A673 (cell line): ENCODE measurements around the gene WDR37.

Experiments
- EZH2 ChIP-seq: fragments of 200-600 bp; sonication (generic); IDR thresholded peaks from 2 replicates; pipeline ENCODE4 v1.6.1; 2017; ENCODE audit warnings: borderline replicate concordance, low read depth, mild to moderate bottlenecking, mixed read lengths, antibody characterized with exemption, low read length; ENCODE audit not compliant: poor library complexity, severe bottlenecking
- TF ChIP-seq, protein P1 (sequence below): fragments of 300-800, 200-600 bp; sonication (generic); conservative IDR thresholded peaks from 2 replicates; pipeline ENCODE4 v1.5.1; 2017; ENCODE audit warnings: low read depth, mild to moderate bottlenecking, antibody characterized with exemption, low read length, moderate library complexity, mixed read lengths

DNA sequence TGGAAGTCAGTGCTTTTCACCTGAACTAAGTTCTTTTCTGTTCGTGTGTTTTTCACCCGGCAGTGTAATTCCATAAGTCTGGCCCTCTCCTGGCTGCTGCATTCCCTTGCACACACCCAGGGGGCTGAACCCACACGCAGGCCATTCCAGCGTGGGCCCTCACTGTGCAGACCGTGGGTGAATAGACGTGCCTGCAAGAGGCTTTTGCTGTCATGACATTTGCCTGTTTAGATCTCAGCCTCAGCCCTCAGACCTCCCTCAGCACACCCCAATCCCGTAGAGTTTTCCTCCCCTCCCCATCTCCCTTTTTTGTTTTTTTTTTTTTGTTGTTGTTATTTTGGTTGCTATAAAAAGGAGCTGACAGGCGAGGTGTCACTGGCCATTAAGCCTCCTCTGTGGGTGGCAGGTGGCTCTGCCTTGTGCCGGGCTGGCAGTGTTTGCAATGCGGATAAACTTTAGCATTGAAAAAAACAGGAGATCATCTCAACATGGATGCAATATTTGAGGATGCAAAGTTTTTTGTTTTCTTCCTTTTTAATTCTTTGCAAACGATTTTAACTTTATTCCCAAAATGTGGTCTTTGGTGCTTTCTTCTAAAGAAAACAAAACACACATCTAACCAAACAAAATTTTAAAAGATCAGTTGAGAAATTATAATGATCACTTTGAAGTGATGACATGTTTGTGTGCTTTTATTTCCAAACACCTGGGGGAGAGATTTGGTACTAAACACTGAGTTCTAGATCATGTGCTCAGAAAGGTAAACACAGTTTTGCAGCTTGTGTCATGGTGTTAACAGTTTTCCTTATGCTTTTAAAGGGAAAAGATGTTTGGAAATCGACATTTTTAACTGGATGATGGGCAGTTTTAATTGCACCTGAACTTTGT lies 58.8 kb downstream of the WDR37 start:
- TF ChIP-seq, protein P1, sequence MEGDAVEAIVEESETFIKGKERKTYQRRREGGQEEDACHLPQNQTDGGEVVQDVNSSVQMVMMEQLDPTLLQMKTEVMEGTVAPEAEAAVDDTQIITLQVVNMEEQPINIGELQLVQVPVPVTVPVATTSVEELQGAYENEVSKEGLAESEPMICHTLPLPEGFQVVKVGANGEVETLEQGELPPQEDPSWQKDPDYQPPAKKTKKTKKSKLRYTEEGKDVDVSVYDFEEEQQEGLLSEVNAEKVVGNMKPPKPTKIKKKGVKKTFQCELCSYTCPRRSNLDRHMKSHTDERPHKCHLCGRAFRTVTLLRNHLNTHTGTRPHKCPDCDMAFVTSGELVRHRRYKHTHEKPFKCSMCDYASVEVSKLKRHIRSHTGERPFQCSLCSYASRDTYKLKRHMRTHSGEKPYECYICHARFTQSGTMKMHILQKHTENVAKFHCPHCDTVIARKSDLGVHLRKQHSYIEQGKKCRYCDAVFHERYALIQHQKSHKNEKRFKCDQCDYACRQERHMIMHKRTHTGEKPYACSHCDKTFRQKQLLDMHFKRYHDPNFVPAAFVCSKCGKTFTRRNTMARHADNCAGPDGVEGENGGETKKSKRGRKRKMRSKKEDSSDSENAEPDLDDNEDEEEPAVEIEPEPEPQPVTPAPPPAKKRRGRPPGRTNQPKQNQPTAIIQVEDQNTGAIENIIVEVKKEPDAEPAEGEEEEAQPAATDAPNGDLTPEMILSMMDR = no peak
- TF ChIP-seq EZH2 = no peak
